ENCODE results near the gene SDK1.

The SDK1 gene

GRCh38 chr7:3338161-3338560, 37.1 kb downstream of the SDK1 start:
- no peak for TF ChIP-seq CTCF (IDR thresholded peaks at IDR 0.05; ENCODE audit: extremely low read depth, insufficient read depth, missing control alignments)
- in situ Hi-C loops (cut with MboI; ENCODE audit: low pct_unique_long_range_greater_than_20kb, low sequenced_read_pairs, unreplicated experiment) = no loop called here
- no peak for DNase-seq (ENCODE audit: low spot score)

- DNase-seq (ENCODE audit: low spot score) = no peak
- no peak for TF ChIP-seq CTCF (IDR thresholded peaks at IDR 0.05; ENCODE audit: extremely low read depth, insufficient read depth, missing control alignments)
- in situ Hi-C loops (cut with MboI; ENCODE audit: low pct_unique_long_range_greater_than_20kb, low sequenced_read_pairs, unreplicated experiment) = no loop called here
Observed at GRCh38 chr7:3345699-3346481, 44.8 kb downstream of the SDK1 start.

- TF ChIP-seq CTCF (IDR thresholded peaks at IDR 0.05; ENCODE audit: extremely low read depth, insufficient read depth, missing control alignments) = no peak
- in situ Hi-C loops (cut with MboI; ENCODE audit: low pct_unique_long_range_greater_than_20kb, low sequenced_read_pairs, unreplicated experiment) = no loop called here
Observed at GRCh38 chr7:3349126-3349525, 48.1 kb downstream of the SDK1 start.

GRCh38 chr7:3356173-3356572, 55.1 kb downstream of the SDK1 start:
- in situ Hi-C loops (cut with MboI; ENCODE audit: low pct_unique_long_range_greater_than_20kb, low sequenced_read_pairs, unreplicated experiment) = no loop called here
- DNase-seq (ENCODE audit: low spot score) = no peak
- no peak for TF ChIP-seq CTCF (IDR thresholded peaks at IDR 0.05; ENCODE audit: extremely low read depth, insufficient read depth, missing control alignments)

More at GRCh38 chr7:3349126-3349525, 48.1 kb downstream of the SDK1 start:
- no peak for DNase-seq (ENCODE audit: low spot score)

GRCh38 chr7:3358991-3359390, 57.9 kb downstream of the SDK1 start:
- DNase-seq (ENCODE audit: low spot score) = no peak
- in situ Hi-C loops (cut with MboI; ENCODE audit: low pct_unique_long_range_greater_than_20kb, low sequenced_read_pairs, unreplicated experiment) = no loop called here
- TF ChIP-seq CTCF (IDR thresholded peaks at IDR 0.05; ENCODE audit: extremely low read depth, insufficient read depth, missing control alignments) = no peak

GRCh38 chr7:3367261-3367660, 66.2 kb downstream of the SDK1 start:
- no peak for TF ChIP-seq CTCF (IDR thresholded peaks at IDR 0.05; ENCODE audit: extremely low read depth, insufficient read depth, missing control alignments)
- DNase-seq (ENCODE audit: low spot score) = no peak

More at GRCh38 chr7:3367261-3367660, 66.2 kb downstream of the SDK1 start:
- in situ Hi-C loops (cut with MboI; ENCODE audit: low pct_unique_long_range_greater_than_20kb, low sequenced_read_pairs, unreplicated experiment) = no loop called here
